MM.1S (cell line): ENCODE data around the gene LRRC70.
"Not testable (repeated sequence)": the region's sequence is repeated elsewhere in the genome, so short reads cannot be mapped to it uniquely, and the experiment has no call there.

Source experiments
- CTCF ChIP-seq: fragments of 300-600 bp; sonication (generic); IDR thresholded peaks from 2 replicates; pipeline ENCODE4 v1.5.1; 2016; ENCODE audit warnings: antibody characterized with exemption, low read length, mixed read lengths
- EZH2 ChIP-seq: fragments of 300-600 bp; sonication (generic); optimal IDR thresholded peaks from 2 replicates; pipeline ENCODE3; 2017; ENCODE audit warnings: low read depth, mild to moderate bottlenecking, antibody characterized with exemption, low read length, mixed read lengths

- not testable (repeated sequence) for TF ChIP-seq CTCF, EZH2
Measured at GRCh38 chr5:62624436-62624835, 45.8 kb downstream of the LRRC70 start.
